AG10803 (cell line): ENCODE results near the gene CPTP.

Experiments
- DNase-seq: peaks from one replicate; pipeline ENCODE4 v3.0.0; 2010; ENCODE audit warnings: low read depth
- H3K4me3 ChIP-seq: 2 replicates; pipeline ENCODE4 v1.5.1; 2011; ENCODE audit warnings: mild to moderate bottlenecking, low read length, control low read depth
- TF ChIP-seq, protein P1 (sequence below): conservative IDR thresholded peaks from 2 replicates; pipeline ENCODE4 v1.5.1; 2011; ENCODE audit warnings: mild to moderate bottlenecking, low read length, control low read depth, inconsistent platforms

Gene CPTP

GRCh38 chr1:1340791-1341548 lies 16.4 kb downstream of the CPTP start:
- TF ChIP-seq, protein P1, sequence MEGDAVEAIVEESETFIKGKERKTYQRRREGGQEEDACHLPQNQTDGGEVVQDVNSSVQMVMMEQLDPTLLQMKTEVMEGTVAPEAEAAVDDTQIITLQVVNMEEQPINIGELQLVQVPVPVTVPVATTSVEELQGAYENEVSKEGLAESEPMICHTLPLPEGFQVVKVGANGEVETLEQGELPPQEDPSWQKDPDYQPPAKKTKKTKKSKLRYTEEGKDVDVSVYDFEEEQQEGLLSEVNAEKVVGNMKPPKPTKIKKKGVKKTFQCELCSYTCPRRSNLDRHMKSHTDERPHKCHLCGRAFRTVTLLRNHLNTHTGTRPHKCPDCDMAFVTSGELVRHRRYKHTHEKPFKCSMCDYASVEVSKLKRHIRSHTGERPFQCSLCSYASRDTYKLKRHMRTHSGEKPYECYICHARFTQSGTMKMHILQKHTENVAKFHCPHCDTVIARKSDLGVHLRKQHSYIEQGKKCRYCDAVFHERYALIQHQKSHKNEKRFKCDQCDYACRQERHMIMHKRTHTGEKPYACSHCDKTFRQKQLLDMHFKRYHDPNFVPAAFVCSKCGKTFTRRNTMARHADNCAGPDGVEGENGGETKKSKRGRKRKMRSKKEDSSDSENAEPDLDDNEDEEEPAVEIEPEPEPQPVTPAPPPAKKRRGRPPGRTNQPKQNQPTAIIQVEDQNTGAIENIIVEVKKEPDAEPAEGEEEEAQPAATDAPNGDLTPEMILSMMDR, result no peak
- no peak for DNase-seq
- no peak overlapping the region for H3K4me3 ChIP-seq

DNA sequence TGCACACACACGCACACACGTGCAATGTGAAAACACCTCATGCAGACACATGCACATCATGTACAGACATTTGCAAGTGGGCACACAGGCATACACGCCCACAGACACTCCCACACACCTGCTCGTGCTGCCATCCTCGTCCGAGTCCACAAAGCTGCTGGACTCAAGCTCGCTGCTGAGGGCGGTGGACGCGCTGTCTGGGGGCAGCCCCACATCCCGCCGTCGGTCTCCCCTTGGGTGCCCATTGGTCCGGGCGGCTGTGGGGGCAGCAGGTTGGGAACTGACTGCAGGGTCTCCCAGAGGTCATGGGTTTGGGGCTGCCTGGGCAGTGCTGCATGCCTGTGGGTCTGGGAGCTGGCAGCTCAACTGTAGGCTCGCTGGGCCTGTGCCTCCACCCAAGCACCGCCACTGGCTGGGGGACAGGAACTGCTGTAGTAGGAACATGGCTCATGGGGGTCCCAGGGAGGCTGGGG lies 17.0 kb downstream of the CPTP start:
- no peak overlapping the region for H3K4me3 ChIP-seq
- TF ChIP-seq, protein P1, result no peak
- DNase-seq, result no peak

DNA sequence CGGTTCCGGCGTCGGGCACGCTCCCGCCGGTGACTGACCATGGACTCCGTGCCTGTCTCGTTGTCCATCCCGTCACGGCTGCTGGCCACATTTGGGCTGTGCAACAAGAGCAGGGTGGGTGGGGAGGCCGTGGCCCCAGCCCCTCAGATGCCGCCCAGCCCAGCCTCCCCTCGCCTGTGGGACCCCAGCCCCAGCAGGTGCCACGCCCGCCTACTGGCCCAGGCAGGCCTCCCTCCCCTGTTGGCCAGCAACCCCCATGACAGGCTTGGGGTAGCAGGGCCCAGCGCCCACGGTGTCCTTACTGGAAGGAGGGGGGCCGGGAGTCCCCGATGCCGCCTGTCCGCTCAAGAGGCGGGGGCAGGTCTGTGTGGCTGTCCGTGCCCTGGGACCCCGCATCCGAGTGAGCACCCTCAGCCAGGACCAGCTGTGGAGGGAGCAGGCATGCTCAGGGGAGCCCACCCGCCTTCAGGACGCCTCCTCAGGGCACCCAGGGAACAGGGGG lies 17.5 kb downstream of the CPTP start:
- TF ChIP-seq, protein P1, result no peak
- H3K4me3 ChIP-seq, result no peak overlapping the region
- DNase-seq, result no peak

DNA sequence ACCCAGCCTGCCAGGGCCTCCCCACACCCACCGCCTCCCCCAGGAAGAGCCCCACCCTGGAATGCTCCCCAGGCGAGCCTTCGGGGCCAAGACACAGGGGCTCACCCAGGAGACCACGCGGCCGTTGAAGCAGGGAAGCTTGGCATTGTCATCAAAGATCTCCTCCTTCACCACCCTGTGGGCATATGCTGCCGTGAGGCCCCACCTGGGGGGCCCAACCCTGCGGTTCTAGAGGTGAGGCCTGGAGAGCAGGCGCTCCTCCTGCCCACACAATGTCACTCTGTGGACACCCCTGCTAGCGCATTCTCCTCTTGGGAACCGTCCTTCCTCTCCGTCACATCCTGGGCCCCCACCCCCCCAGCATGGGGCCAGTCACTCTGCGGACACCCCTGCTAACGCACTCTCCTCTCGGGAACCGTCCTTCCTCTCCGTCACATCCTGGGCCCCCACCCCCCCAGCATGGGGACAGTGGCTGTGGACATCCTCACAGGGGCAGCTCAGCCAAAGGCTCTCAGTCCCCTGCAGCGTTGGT lies 18.0 kb downstream of the CPTP start:
- DNase-seq, result no peak
- TF ChIP-seq, protein P1, result no peak

DNA sequence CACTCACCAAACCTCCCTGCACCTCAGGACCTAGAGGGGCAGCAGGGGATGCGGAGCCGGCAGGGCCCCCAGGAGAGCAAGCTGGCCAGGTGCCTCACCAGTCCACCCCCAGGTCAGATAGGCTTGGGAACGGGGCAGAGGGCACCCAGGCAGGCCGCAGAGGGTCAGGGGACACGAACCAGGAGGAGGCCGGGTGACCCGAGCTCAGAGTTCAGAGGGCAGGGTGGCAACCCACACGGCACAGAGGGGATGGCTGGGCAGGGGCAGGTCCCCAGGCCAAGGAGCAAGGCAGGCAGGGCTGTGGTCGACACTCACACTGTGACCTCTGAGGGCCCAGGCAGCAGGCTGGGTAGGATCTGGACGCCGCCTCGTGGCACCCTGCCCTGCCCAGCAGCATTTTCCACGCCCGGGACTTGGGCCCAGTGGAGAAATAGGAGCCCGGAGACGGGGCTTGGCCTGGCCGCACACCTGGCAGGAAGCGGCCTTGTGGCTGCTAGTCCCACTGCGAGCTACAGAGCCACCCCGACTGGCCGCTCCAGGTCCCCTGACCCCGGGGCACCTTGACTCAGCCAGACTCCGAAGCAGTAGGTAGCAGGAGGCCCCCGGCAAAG lies 19.3 kb downstream of the CPTP start:
- TF ChIP-seq, protein P1, result no peak
- no peak for DNase-seq
- no peak overlapping the region for H3K4me3 ChIP-seq

More for the DNA sequence above, 18.0 kb downstream of the CPTP start:
- H3K4me3 ChIP-seq, result no peak overlapping the region

DNA sequence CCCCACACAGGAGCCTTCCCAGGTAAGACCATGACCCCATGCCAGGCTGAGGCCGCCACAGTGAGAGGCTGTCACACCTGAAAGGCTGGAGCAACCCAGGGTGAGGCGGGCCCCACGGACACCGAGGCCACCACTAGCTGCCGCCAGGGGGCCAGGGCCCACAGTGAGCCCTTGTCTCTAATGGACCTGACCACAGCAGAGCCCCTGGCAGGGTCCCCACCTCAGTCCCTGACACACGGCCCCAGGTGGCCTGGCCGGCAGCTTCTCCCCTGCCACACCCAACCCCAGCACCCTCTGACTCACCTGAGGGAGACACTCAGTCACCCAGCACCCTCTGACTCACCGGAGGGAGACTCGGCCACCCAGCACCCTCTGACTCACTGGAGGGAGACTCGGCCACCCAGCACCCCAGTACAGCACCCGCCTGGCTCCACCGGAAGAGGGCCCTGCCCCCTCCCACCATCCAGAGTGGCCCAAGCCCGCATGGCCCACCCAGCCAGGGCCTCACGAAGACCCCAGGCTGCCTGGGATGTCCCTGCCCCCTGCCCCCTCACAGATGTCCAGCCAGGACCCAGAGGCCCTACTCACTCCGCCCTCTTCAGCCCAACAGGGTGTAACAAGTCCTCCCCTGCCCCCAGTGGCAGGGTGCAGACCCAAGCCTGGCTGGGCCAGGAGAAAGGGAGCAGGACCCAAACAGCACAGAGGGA lies 20.2 kb downstream of the CPTP start:
- DNase-seq, result peak; percentile 56
- TF ChIP-seq, protein P1, result peak; percentile 46
- H3K4me3 ChIP-seq, result no peak overlapping the region
